Right ventricle myocardium inferior (tissue), 1 donor: Measurements from ENCODE around the gene SASS6. TPM values are rescaled to one million over a fixed set of nuclear protein-coding genes. Genes with fewer than 3 reads are reported as not detected.

Source experiments
- ATAC-seq: fragments of 200-7000 bp; cut with Tn5 transposase; one replicate; pipeline ENCODE4 v1.9.1; 2020; ENCODE audit warnings: mild to moderate bottlenecking, moderate library complexity
- DNase-seq: peaks from one replicate; pipeline ENCODE4 v3.0.0; 2021; ENCODE audit errors: missing footprints
- intact Hi-C: fragments of 100-400 bp; cut with DNase I; formaldehyde crosslinking; loops from one replicate; pipeline ENCODE4 v1.11.0; 2022
- total RNA-seq: library from RNA; stranded (reverse); fragmentation: NEBNext Ultra II Directional; extraction: Animal tissue kit (Norgen Biotek cat#: 25700); gene quantifications from one replicate; pipeline ENCODE4 v1.2.1, GENCODE V29; 2021
- donor health status: DM: no; HTN: yes; CAD: no; lungs with severe emphysema.

Gene SASS6
- total RNA-seq, 1 donor from 2014 or later, result 2.2 TPM

- ATAC-seq, result no peak
- intact Hi-C loops, result loop anchor here (5.0 to 10.0 kb wide), 3 partner anchors 137 to 764 kb away; partner anchors contain the start of genes EXTL2, RTCA and SLC30A7
These were observed 2.1 kb downstream of the SASS6 start for GRCh38 chr1:100130552-100131077.

GRCh38 chr1:100127226-100127625 lies 5.5 kb downstream of the SASS6 start:
- intact Hi-C loops, result no loop called here
- ATAC-seq (no peak), DNase-seq (no peak)

More at GRCh38 chr1:100130552-100131077, 2.1 kb downstream of the SASS6 start:
- no peak for DNase-seq

- ATAC-seq, result no peak
- intact Hi-C loops, result no loop called here
- no peak for DNase-seq
These were observed 10.6 kb downstream of the SASS6 start for GRCh38 chr1:100122177-100122576.

GRCh38 chr1:100115524-100115923 lies 17.2 kb downstream of the SASS6 start:
- DNase-seq (no peak), ATAC-seq (no peak)
- intact Hi-C loops, result no loop called here

- ATAC-seq (no peak), DNase-seq (no peak)
- intact Hi-C loops, result no loop called here
These were observed 23.1 kb downstream of the SASS6 start for GRCh38 chr1:100109554-100110066.

- no peak for DNase-seq
- intact Hi-C loops, result no loop called here
- no peak for ATAC-seq
These were observed 25.0 kb downstream of the SASS6 start for GRCh38 chr1:100107696-100108095.

GRCh38 chr1:100101564-100101963 lies 31.2 kb downstream of the SASS6 start:
- intact Hi-C loops, result no loop called here
- DNase-seq (no peak), ATAC-seq (no peak)

GRCh38 chr1:100100202-100100601 lies 32.5 kb downstream of the SASS6 start:
- intact Hi-C loops, result no loop called here
- DNase-seq, result no peak
- ATAC-seq, result no peak

GRCh38 chr1:100090471-100090870 lies 42.3 kb downstream of the SASS6 start:
- no peak for DNase-seq
- intact Hi-C loops, result no loop called here
- no peak for ATAC-seq

GRCh38 chr1:100089082-100089481 lies 43.6 kb downstream of the SASS6 start:
- intact Hi-C loops, result no loop called here
- DNase-seq (no peak), ATAC-seq (no peak)

- ATAC-seq (no peak), DNase-seq (no peak)
- intact Hi-C loops, result no loop called here
These were observed 45.3 kb downstream of the SASS6 start for GRCh38 chr1:100087396-100087795.

- no peak for ATAC-seq
- intact Hi-C loops, result no loop called here
- DNase-seq, result no peak
These were observed 52.4 kb downstream of the SASS6 start for GRCh38 chr1:100080331-100080730.

GRCh38 chr1:100077531-100077930 lies 55.2 kb downstream of the SASS6 start:
- intact Hi-C loops, result no loop called here
- ATAC-seq (no peak), DNase-seq (no peak)

GRCh38 chr1:100076744-100077143 lies 56.0 kb downstream of the SASS6 start:
- no peak for DNase-seq
- intact Hi-C loops, result no loop called here
- ATAC-seq, result no peak

- intact Hi-C loops, result no loop called here
- no peak for DNase-seq
- ATAC-seq, result no peak
These were observed 56.4 kb downstream of the SASS6 start for GRCh38 chr1:100076319-100076718.

GRCh38 chr1:100075773-100076172 lies 57.0 kb downstream of the SASS6 start:
- intact Hi-C loops, result no loop called here
- DNase-seq (no peak), ATAC-seq (no peak)

GRCh38 chr1:100074604-100075395 lies 57.9 kb downstream of the SASS6 start:
- DNase-seq (no peak), ATAC-seq (peak; percentile 26)
- intact Hi-C loops, result no loop called here

GRCh38 chr1:100073531-100073930 lies 59.2 kb downstream of the SASS6 start:
- ATAC-seq (no peak), DNase-seq (no peak)
- intact Hi-C loops, result no loop called here

GRCh38 chr1:100070201-100070939 lies 62.4 kb downstream of the SASS6 start:
- no peak for DNase-seq
- intact Hi-C loops, result no loop called here
- ATAC-seq, result no peak

- ATAC-seq, result no peak
- intact Hi-C loops, result no loop called here
- no peak for DNase-seq
These were observed 66.8 kb downstream of the SASS6 start for GRCh38 chr1:100065969-100066227.
